NCI-H2171 (cell line): ENCODE results near the gene ROR2.
A peak's percentile ranks its signal among the peaks of the same experiment; 100 is the strongest.
"Not testable (repeated sequence)": the region's sequence is repeated elsewhere in the genome, so short reads cannot be mapped to it uniquely, and the experiment has no call there.

ENCODE experiments used
- DNase-seq: peaks from one replicate; lab custom pipeline; 2025; lab: John Stamatoyannopoulos, UW

ROR2 gene

GRCh38 chr9:91625331-91625730 is 324.7 kb downstream of the ROR2 start:
- DNase-seq, result no peak

- no peak for DNase-seq
These were observed 327.0 kb downstream of the ROR2 start for GRCh38 chr9:91623004-91623403.

- DNase-seq, result not testable (repeated sequence)
These were observed 327.9 kb downstream of the ROR2 start for GRCh38 chr9:91622121-91622520.

- not testable (repeated sequence) for DNase-seq
These were observed 336.0 kb downstream of the ROR2 start for GRCh38 chr9:91614044-91614443.

- DNase-seq, result no peak
These were observed 338.4 kb downstream of the ROR2 start for GRCh38 chr9:91611582-91611981.

- no peak for DNase-seq
These were observed 343.6 kb downstream of the ROR2 start for GRCh38 chr9:91606255-91606995.

GRCh38 chr9:91604451-91605179 is 345.4 kb downstream of the ROR2 start:
- no peak for DNase-seq

- no peak for DNase-seq
These were observed 346.1 kb downstream of the ROR2 start for GRCh38 chr9:91603932-91604331.

GRCh38 chr9:91599564-91599963 is 350.5 kb downstream of the ROR2 start:
- DNase-seq, result no peak

GRCh38 chr9:91591627-91592026 is 358.4 kb downstream of the ROR2 start:
- DNase-seq, result no peak

- no peak for DNase-seq
These were observed 360.9 kb downstream of the ROR2 start for GRCh38 chr9:91589101-91589553.

GRCh38 chr9:91586282-91586681 is 363.7 kb downstream of the ROR2 start:
- DNase-seq, result no peak

- no peak for DNase-seq
These were observed 366.1 kb downstream of the ROR2 start for GRCh38 chr9:91583966-91584365.

GRCh38 chr9:91583161-91583875 is 366.7 kb downstream of the ROR2 start:
- DNase-seq, result no peak

GRCh38 chr9:91582181-91582580 is 367.8 kb downstream of the ROR2 start:
- no peak for DNase-seq

GRCh38 chr9:91580136-91580535 is 369.9 kb downstream of the ROR2 start:
- no peak for DNase-seq

- no peak for DNase-seq
These were observed 371.1 kb downstream of the ROR2 start for GRCh38 chr9:91578911-91579310.

- peak; percentile 2 for DNase-seq
These were observed 372.4 kb downstream of the ROR2 start for GRCh38 chr9:91577633-91578061.

GRCh38 chr9:91572811-91573210 is 377.2 kb downstream of the ROR2 start:
- no peak for DNase-seq

- no peak for DNase-seq
These were observed 378.0 kb downstream of the ROR2 start for GRCh38 chr9:91572044-91572443.

- no peak for DNase-seq
These were observed 379.0 kb downstream of the ROR2 start for GRCh38 chr9:91571036-91571435.

- no peak for DNase-seq
These were observed 382.3 kb downstream of the ROR2 start for GRCh38 chr9:91567642-91568274.
